Kidney (tissue), 14 donors: ENCODE measurements around the gene EHHADH. TPM values are rescaled to one million over a fixed set of nuclear protein-coding genes. Genes with fewer than 3 reads are reported as not detected.

ENCODE experiments used
- DNase-seq, 5 donors: peaks; one replicate each; pipeline ENCODE4 v3.0.0-alpha.2; 2013 to 2020
- FAIRE-seq: peaks from 2 replicates; lab custom pipeline; 2012; peaks lifted over from hg19 to GRCh38; lab: Jason Lieb, UNC
- H3K27ac ChIP-seq, 2 donors: one replicate each; pipeline ENCODE4 v1.7.0; 2013; ENCODE audit warnings: low read depth in 2 of 2, low read length in 2 of 2, inconsistent platforms in 1 of 2
- H3K27me3 ChIP-seq: one replicate; pipeline ENCODE4 v1.7.1; 2013; ENCODE audit warnings: low read length, inconsistent platforms; ENCODE audit not compliant: control insufficient read depth, insufficient read depth
- H3K36me3 ChIP-seq, 3 donors: one replicate each; pipeline versions ENCODE4 v1.7.0 to v1.7.1; 2013; ENCODE audit warnings: low read length in 3 of 3, control low read depth in 1 of 3, inconsistent platforms in 1 of 3; ENCODE audit not compliant: insufficient read depth in 3 of 3, control insufficient read depth in 2 of 3
- H3K4me1 ChIP-seq, 3 donors: one replicate each; pipeline versions ENCODE4 v1.7.0 to v1.7.1; 2013; ENCODE audit warnings: low read length in 3 of 3, inconsistent platforms in 1 of 3, low read depth in 1 of 3; ENCODE audit not compliant: control insufficient read depth in 2 of 3, insufficient read depth in 2 of 3
- H3K4me3 ChIP-seq, 3 donors: one replicate each; pipeline versions ENCODE4 v1.7.0 to v1.8.1; 2013; ENCODE audit warnings: low read length in 3 of 3, control low read depth in 1 of 3, inconsistent platforms in 1 of 3
- H3K9ac ChIP-seq, 3 donors: one replicate each; pipeline versions ENCODE4 v1.7.0 to v1.7.1; 2013; ENCODE audit warnings: low read length in 3 of 3, control low read depth in 1 of 3, inconsistent platforms in 1 of 3
- H3K9me3 ChIP-seq, 3 donors: one replicate each; pipeline versions ENCODE4 v1.7.0 to v1.7.1; 2013; ENCODE audit warnings: low read length in 3 of 3, control low read depth in 1 of 3, inconsistent platforms in 1 of 3; ENCODE audit not compliant: control insufficient read depth in 2 of 3, insufficient read depth in 1 of 3
- intact Hi-C: fragments of 100-400 bp; cut with DNase I; formaldehyde crosslinking; loops from one replicate; pipeline ENCODE4 v1.11.1; 2022
- polyA plus RNA-seq: library from polyadenylated mRNA; stranded (reverse); fragments of 350-450 nt; fragmentation: Illumina TruSeq; extraction: RNeasy Lipid Tissue Mini Kit (QIAGEN cat#74804); gene quantifications from one replicate; pipeline ENCODE4 v1.2.3, GENCODE V29; 2014; ENCODE audit warnings: low read depth, low replicate concordance; ENCODE audit not compliant: insufficient read depth
- total RNA-seq: library from RNA; stranded (reverse); fragmentation: NEBNext Ultra II Directional; extraction: Animal tissue kit (Norgen Biotek cat#: 25700); gene quantifications from one replicate; pipeline ENCODE4 v1.2.1, GENCODE V29; 2021
- TF ChIP-seq, protein P1 (sequence below): IDR thresholded peaks from 3 replicates; pipeline ENCODE4 v1.5.1; 2012; ENCODE audit warnings: mild to moderate bottlenecking, moderate library complexity, borderline replicate concordance; ENCODE audit not compliant: insufficient read depth; ENCODE audit errors: extremely low read depth
- donor health status: control.
- donor health status: control.
- donor health status: control.
- donor health status: control.
- donor health status: control.
- donor health status: DM: yes; HTN: yes; CAD: no.
- donor health status: Normal renal cell carcinoma (clear cell type).

The EHHADH gene
- total and polyA plus RNA-seq, 2 donors from 2014 or later = 27.9 to 60.9 TPM

DNA sequence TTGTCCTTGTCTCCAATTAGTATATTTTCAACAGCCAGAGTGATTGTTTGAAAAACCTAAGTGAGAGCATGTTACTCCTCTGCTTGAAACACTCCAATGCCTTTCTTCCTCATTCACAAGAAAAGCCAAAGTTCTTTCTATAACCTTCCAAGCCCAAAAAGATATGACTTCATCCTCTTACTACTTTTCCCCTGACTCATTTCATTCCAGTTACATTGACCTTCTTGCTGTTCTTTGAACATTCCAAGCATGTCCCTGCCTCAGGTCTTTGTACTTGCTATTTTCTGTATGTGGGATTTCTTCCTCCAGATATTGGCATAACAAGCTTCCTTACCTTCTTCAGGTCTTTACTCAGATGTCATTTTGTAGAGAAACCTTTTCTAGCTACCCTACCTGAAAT, 28.3 kb downstream of the EHHADH start:
- no peak overlapping the region for H3K27ac ChIP-seq
- no peaks in the 10 kb centered on the region for H3K27me3 ChIP-seq
- TF ChIP-seq, protein P1, sequence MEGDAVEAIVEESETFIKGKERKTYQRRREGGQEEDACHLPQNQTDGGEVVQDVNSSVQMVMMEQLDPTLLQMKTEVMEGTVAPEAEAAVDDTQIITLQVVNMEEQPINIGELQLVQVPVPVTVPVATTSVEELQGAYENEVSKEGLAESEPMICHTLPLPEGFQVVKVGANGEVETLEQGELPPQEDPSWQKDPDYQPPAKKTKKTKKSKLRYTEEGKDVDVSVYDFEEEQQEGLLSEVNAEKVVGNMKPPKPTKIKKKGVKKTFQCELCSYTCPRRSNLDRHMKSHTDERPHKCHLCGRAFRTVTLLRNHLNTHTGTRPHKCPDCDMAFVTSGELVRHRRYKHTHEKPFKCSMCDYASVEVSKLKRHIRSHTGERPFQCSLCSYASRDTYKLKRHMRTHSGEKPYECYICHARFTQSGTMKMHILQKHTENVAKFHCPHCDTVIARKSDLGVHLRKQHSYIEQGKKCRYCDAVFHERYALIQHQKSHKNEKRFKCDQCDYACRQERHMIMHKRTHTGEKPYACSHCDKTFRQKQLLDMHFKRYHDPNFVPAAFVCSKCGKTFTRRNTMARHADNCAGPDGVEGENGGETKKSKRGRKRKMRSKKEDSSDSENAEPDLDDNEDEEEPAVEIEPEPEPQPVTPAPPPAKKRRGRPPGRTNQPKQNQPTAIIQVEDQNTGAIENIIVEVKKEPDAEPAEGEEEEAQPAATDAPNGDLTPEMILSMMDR = no peak
- H3K36me3 ChIP-seq = peaks cover 0 to 25% (median 9%) of the 10 kb centered on the region in 3 donors
- H3K9me3 ChIP-seq = no peaks in the 10 kb centered on the region
- H3K9ac ChIP-seq = no peak overlapping the region
- no peak for FAIRE-seq
- intact Hi-C loops = no loop called here
- H3K4me1 ChIP-seq = no peaks in the 10 kb centered on the region
- H3K4me3 ChIP-seq = no peak overlapping the region
- DNase-seq = no peak

DNA sequence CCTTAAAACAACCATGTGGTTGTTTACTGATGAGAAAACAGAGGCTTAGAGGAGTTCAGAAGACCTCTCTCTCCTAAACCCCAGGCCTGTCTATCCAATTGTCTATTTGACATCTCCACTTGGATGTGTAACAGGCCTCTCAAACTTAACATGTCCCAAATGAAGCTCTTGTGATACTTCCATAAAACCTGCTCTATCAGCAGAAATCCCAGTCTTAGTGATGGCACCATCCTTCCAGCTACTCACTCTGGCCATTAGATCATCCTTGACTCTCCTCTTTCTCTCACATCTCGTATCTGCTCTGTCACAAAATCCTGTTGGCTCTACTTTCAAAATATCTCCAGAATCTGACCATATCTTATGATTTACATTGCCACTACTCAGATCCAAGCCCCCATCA, 28.8 kb downstream of the EHHADH start:
- peaks cover 0 to 25% (median 12%) of the 10 kb centered on the region in 3 donors for H3K36me3 ChIP-seq
- H3K27ac ChIP-seq = no peak overlapping the region
- H3K9ac ChIP-seq = no peak overlapping the region
- no peak overlapping the region for H3K4me3 ChIP-seq
- intact Hi-C loops = no loop called here
- H3K4me1 ChIP-seq = no peaks in the 10 kb centered on the region
- no peaks in the 10 kb centered on the region for H3K27me3 ChIP-seq
- TF ChIP-seq, protein P1 = no peak
- no peak for FAIRE-seq
- DNase-seq = no peak
- no peaks in the 10 kb centered on the region for H3K9me3 ChIP-seq

DNA sequence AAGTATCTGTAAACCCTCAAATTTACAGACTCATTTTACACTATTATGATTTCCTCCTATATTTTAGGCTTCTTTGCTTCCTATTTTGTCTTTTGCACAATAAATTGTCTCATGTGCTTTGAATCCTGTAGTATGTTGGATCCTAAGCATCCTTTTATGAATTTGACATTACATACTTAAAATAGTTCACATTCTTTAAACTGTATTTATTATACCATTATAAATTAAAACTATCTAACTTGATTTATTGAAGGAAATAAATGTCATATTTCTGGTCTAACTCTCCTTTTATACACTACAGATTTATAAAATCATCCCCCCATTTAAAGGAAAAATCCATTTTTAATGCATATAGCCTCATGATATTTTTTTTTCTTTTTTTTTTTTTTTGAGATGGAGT, 32.6 kb downstream of the EHHADH start:
- H3K27me3 ChIP-seq = no peaks in the 10 kb centered on the region
- H3K36me3 ChIP-seq = peaks cover 0 to 20% (median 12%) of the 10 kb centered on the region in 3 donors
- H3K4me1 ChIP-seq = peaks cover 0 to 2% (median 0%) of the 10 kb centered on the region in 3 donors
- H3K4me3 ChIP-seq = no peak overlapping the region
- no peak for DNase-seq
- H3K9me3 ChIP-seq = no peaks in the 10 kb centered on the region
- H3K9ac ChIP-seq = no peak overlapping the region
- no peak overlapping the region for H3K27ac ChIP-seq
- intact Hi-C loops = no loop called here
- TF ChIP-seq, protein P1 = no peak
- no peak for FAIRE-seq

DNA sequence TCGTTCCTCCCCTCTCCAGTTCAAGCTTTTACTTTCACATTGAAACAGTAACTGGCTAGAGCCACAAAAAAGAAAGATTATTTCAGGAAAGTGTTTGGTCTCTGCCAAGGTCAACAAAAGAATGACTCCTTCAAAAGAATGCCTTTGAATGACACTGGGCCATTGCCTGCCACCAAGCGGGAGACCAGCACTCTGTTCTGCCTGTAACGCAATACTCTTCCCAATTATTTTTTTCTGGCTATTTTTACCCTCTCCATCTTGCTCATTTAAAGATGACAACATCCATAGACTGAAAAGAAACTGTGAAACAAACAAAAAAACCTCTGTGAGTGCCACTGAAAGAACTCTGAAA, 37.3 kb downstream of the EHHADH start:
- peak overlapping the region in 1 of 3 donors; percentile 37 for H3K9ac ChIP-seq
- H3K4me3 ChIP-seq = peak overlapping the region in 2 of 3 donors; percentile 28 to 49
- intact Hi-C loops = no loop called here
- peak overlapping the region; percentile 11 to 44 for H3K27ac ChIP-seq
- peaks cover 0 to 14% (median 4%) of the 10 kb centered on the region in 3 donors for H3K36me3 ChIP-seq
- TF ChIP-seq, protein P1 = no peak
- no peaks in the 10 kb centered on the region for H3K27me3 ChIP-seq
- peaks cover 0 to 2% (median 0%) of the 10 kb centered on the region in 3 donors for H3K4me1 ChIP-seq
- H3K9me3 ChIP-seq = no peaks in the 10 kb centered on the region
- DNase-seq = peak in 2 of 5 donors; percentile 39 to 51
- no peak for FAIRE-seq
